ENCODE data around the gene CRYL1. TPM values are rescaled to one million over a fixed set of nuclear protein-coding genes. Genes with fewer than 3 reads are reported as not detected.
A peak's percentile ranks its signal among the peaks of the same experiment; 100 is the strongest.

The CRYL1 gene
- total RNA-seq (29.8 and 41.6 TPM in 2 replicates), polyA plus RNA-seq (43.6 and 73.6 TPM in 2 replicates)

GRCh38 chr13:20525601-20526544, at the start of gene CRYL1:
CRYL1 (minus strand) TSS chr13:20525857; CDS start chr13:20525794, 63 bp downstream.
- H3K27me3 ChIP-seq, result peaks cover 33% of the 10 kb centered on the region
- no peaks in the 10 kb centered on the region for H3K9me3 ChIP-seq (ENCODE audit: low read depth)
- no peak for TF ChIP-seq CTCF (IDR thresholded peaks at IDR 0.05; ENCODE audit: low read depth, low read length)
- DNase-seq (ENCODE audit: low read depth in 1 of 2, low spot score in 1 of 2), result peak; percentile 66 to 82
- no peak within 1 kb of the TSS for H3K27ac ChIP-seq
- peak within 1 kb of the TSS; percentile 89 for H3K4me3 ChIP-seq
- H3K36me3 ChIP-seq, result no peaks in the 10 kb centered on the region
- H3K4me1 ChIP-seq (ENCODE audit: low read depth), result no peaks in the 10 kb centered on the region

GRCh38 chr13:20573636-20574035, 48.0 kb upstream of the CRYL1 start:
- Histone ChIP-seq H3K4me1 (ENCODE audit: low read depth) (no peaks in the 10 kb centered on the region), H3K27me3 (no peaks in the 10 kb centered on the region), H3K9me3 (ENCODE audit: low read depth) (no peaks in the 10 kb centered on the region), H3K27ac (no peak overlapping the region), H3K36me3 (peaks cover 4% of the 10 kb centered on the region), H3K4me3 (no peak overlapping the region)
- TF ChIP-seq CTCF (IDR thresholded peaks at IDR 0.05; ENCODE audit: low read depth, low read length), result no peak
- DNase-seq (ENCODE audit: low read depth in 1 of 2, low spot score in 1 of 2), result no peak

GRCh38 chr13:20573186-20573585, 47.5 kb upstream of the CRYL1 start:
- Histone ChIP-seq H3K27ac (no peak overlapping the region), H3K4me3 (no peak overlapping the region), H3K9me3 (ENCODE audit: low read depth) (no peaks in the 10 kb centered on the region), H3K36me3 (peaks cover 4% of the 10 kb centered on the region), H3K27me3 (no peaks in the 10 kb centered on the region), H3K4me1 (ENCODE audit: low read depth) (peaks cover 3% of the 10 kb centered on the region)
- no peak for DNase-seq (ENCODE audit: low read depth in 1 of 2, low spot score in 1 of 2)
- no peak for TF ChIP-seq CTCF (IDR thresholded peaks at IDR 0.05; ENCODE audit: low read depth, low read length)

- Histone ChIP-seq H3K4me3 (no peak overlapping the region), H3K36me3 (peaks cover 4% of the 10 kb centered on the region), H3K27me3 (no peaks in the 10 kb centered on the region), H3K27ac (no peak overlapping the region), H3K9me3 (ENCODE audit: low read depth) (no peaks in the 10 kb centered on the region), H3K4me1 (ENCODE audit: low read depth) (peaks cover 10% of the 10 kb centered on the region)
- DNase-seq (ENCODE audit: low read depth in 1 of 2, low spot score in 1 of 2), result no peak
- no peak for TF ChIP-seq CTCF (IDR thresholded peaks at IDR 0.05; ENCODE audit: low read depth, low read length)
These were observed 46.0 kb upstream of the CRYL1 start for GRCh38 chr13:20571676-20572075.

GRCh38 chr13:20570517-20570916, 44.9 kb upstream of the CRYL1 start:
- H3K27ac ChIP-seq, result no peak overlapping the region
- peaks cover 4% of the 10 kb centered on the region for H3K36me3 ChIP-seq
- no peaks in the 10 kb centered on the region for H3K27me3 ChIP-seq
- DNase-seq (ENCODE audit: low read depth in 1 of 2, low spot score in 1 of 2), result peak in 1 of 2 donors; percentile 80
- no peaks in the 10 kb centered on the region for H3K9me3 ChIP-seq (ENCODE audit: low read depth)
- peaks cover 10% of the 10 kb centered on the region for H3K4me1 ChIP-seq (ENCODE audit: low read depth)
- TF ChIP-seq CTCF (IDR thresholded peaks at IDR 0.05; ENCODE audit: low read depth, low read length), result no peak
- H3K4me3 ChIP-seq, result no peak overlapping the region

Data from cardiac muscle cell (in vitro differentiated cells and primary cell).